DND-41 (cell line): ENCODE data around the gene CENPH.

Experiments used
- ATAC-seq: fragments of 200-7000 bp; cut with Tn5 transposase; 3 replicates; pipeline ENCODE4 v1.9.1; 2021; ENCODE audit warnings: low read depth; ENCODE audit not compliant: insufficient read depth
- DNase-seq: peaks from one replicate; pipeline ENCODE4 v3.0.0-alpha.2; 2020
- H2AFZ ChIP-seq: 2 replicates; pipeline ENCODE4 v1.6.0; 2012; ENCODE audit warnings: low read depth, low read length
- H3K27ac ChIP-seq: 2 replicates; pipeline ENCODE4 v1.5.1; 2012; ENCODE audit warnings: low read length, inconsistent platforms
- H3K27me3 ChIP-seq: fragments of 200-600 bp; sonication (generic); 2 replicates; pipeline ENCODE4 v1.6.0; 2012; ENCODE audit warnings: low read length, mild to moderate bottlenecking, inconsistent platforms; ENCODE audit not compliant: insufficient read depth, poor library complexity
- H3K36me3 ChIP-seq: 2 replicates; pipeline ENCODE4 v1.5.1; 2012; ENCODE audit warnings: low read length, inconsistent platforms; ENCODE audit not compliant: insufficient read depth
- H3K4me1 ChIP-seq: 2 replicates; pipeline ENCODE4 v1.5.1; 2012; ENCODE audit warnings: mild to moderate bottlenecking, low read length; ENCODE audit not compliant: insufficient read depth
- H3K4me2 ChIP-seq: 2 replicates; pipeline ENCODE4 v1.6.0; 2012; ENCODE audit warnings: mild to moderate bottlenecking, moderate library complexity, low read length, inconsistent platforms; ENCODE audit not compliant: insufficient read depth
- H3K4me3 ChIP-seq, 2 experiments: fragments of 200-600 bp in 1 of 2; shearing (Covaris generic) in 1 of 2; 2 replicates each; pipeline ENCODE4 v1.5.1; 2012 to 2016; ENCODE audit warnings: inconsistent platforms in 2 of 2, low read length in 2 of 2, mild to moderate bottlenecking in 2 of 2, low read depth in 1 of 2, moderate library complexity in 1 of 2
- H3K79me2 ChIP-seq: 2 replicates; pipeline ENCODE4 v1.6.0; 2012; ENCODE audit warnings: low read length, inconsistent platforms; ENCODE audit not compliant: insufficient read depth
- H3K9ac ChIP-seq: 2 replicates; pipeline ENCODE4 v1.6.0; 2012; ENCODE audit warnings: low read depth, mild to moderate bottlenecking, inconsistent platforms, low read length, moderate library complexity
- H3K9me3 ChIP-seq: 2 replicates; pipeline ENCODE4 v1.5.1; 2012; ENCODE audit warnings: low read length, moderate library complexity, mild to moderate bottlenecking, inconsistent platforms; ENCODE audit not compliant: insufficient read depth, severe bottlenecking
- H4K20me1 ChIP-seq: 2 replicates; pipeline ENCODE4 v1.6.0; 2012; ENCODE audit warnings: low read length; ENCODE audit not compliant: insufficient read depth
- CTCF ChIP-seq: IDR thresholded peaks from 2 replicates; pipeline ENCODE4 v1.5.1; 2012; ENCODE audit warnings: borderline replicate concordance, low read length, moderate library complexity, mild to moderate bottlenecking; ENCODE audit not compliant: poor library complexity, severe bottlenecking; ENCODE audit errors: extremely low read depth
- EZH2 ChIP-seq: IDR thresholded peaks from 3 replicates; pipeline ENCODE4 v1.6.1; 2012; ENCODE audit warnings: borderline replicate concordance, low read depth, mild to moderate bottlenecking, moderate library complexity, low read length, inconsistent platforms; ENCODE audit not compliant: severe bottlenecking

CENPH gene

GRCh38 chr5:69206528-69207190, 17.3 kb downstream of the CENPH start:
- H2AFZ ChIP-seq: no peak overlapping the region
- DNase-seq: no peak
- H3K36me3 ChIP-seq: peaks cover 65% of the 10 kb centered on the region
- no peaks in the 10 kb centered on the region for H3K4me1 ChIP-seq
- no peak overlapping the region for H3K9ac ChIP-seq
- H3K4me3 ChIP-seq: no peak overlapping the region
- H3K9me3 ChIP-seq: no peaks in the 10 kb centered on the region
- H3K27me3 ChIP-seq: no peaks in the 10 kb centered on the region
- H3K79me2 ChIP-seq: no peaks in the 10 kb centered on the region
- H4K20me1 ChIP-seq: no peaks in the 10 kb centered on the region
- no peak for ATAC-seq
- TF ChIP-seq EZH2: no peak
- TF ChIP-seq CTCF: no peak
- no peak overlapping the region for H3K4me2 ChIP-seq
- no peak overlapping the region for H3K27ac ChIP-seq

DNA sequence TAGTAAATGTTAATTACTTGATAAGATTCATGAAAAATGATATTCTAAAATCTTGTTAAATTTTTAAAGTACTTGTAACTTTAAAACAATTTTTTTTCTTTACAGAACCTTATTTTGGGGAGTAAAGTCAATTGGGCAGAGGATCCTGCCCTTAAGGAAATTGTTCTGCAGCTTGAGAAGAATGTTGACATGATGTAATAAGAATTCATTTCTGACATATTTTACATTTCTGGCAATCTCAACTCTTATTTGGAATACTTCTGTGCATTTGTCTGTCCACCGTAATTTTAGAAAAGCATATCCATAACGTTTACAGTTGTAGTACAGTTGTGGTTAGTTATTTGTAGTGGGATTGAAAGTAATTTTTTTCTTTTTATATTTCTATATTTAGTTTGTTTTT, 20.2 kb downstream of the CENPH start:
- Histone ChIP-seq H3K27me3 (no peaks in the 10 kb centered on the region), H3K36me3 (peaks cover 54% of the 10 kb centered on the region), H3K9me3 (no peaks in the 10 kb centered on the region), H2AFZ (no peak overlapping the region), H3K4me1 (no peaks in the 10 kb centered on the region), H3K79me2 (no peaks in the 10 kb centered on the region), H3K4me2 (no peak overlapping the region), H3K4me3 (no peak overlapping the region), H4K20me1 (no peaks in the 10 kb centered on the region), H3K9ac (no peak overlapping the region), H3K27ac (no peak overlapping the region)
- no peak for DNase-seq
- ATAC-seq: no peak
- TF ChIP-seq EZH2 (no peak), CTCF (no peak)

- ATAC-seq (no peak), DNase-seq (no peak)
- Histone ChIP-seq H3K4me2 (no peak overlapping the region), H3K27ac (no peak overlapping the region), H3K79me2 (no peaks in the 10 kb centered on the region), H3K9ac (no peak overlapping the region), H3K4me1 (peaks cover 5% of the 10 kb centered on the region), H2AFZ (no peak overlapping the region), H3K36me3 (peaks cover 51% of the 10 kb centered on the region), H3K4me3 (no peak overlapping the region), H3K9me3 (no peaks in the 10 kb centered on the region), H3K27me3 (no peaks in the 10 kb centered on the region), H4K20me1 (no peaks in the 10 kb centered on the region)
- TF ChIP-seq EZH2 (no peak), CTCF (no peak)
These were observed 21.8 kb downstream of the CENPH start for GRCh38 chr5:69211200-69211599.
